ENCODE results near the gene POMC. TPM values are rescaled to one million over a fixed set of nuclear protein-coding genes. Genes with fewer than 3 reads are reported as not detected.

Gene POMC
- total and polyA plus RNA-seq, 10 donors, result 2.4 to 9.8 (median 4.0) TPM

GRCh38 chr2:25198209-25198525 is 29.8 kb upstream of the POMC start:
- DNase-seq, result no peak
- no peaks in the 10 kb centered on the region for H3K27me3 ChIP-seq (replicated peaks in 1 of 7)
- TF ChIP-seq CTCF (IDR thresholded peaks at IDR 0.05 in 8 of 11, conservative IDR thresholded peaks at IDR 0.05 in 3 of 11), result no peak
- TF ChIP-seq POLR2AphosphoS5 (IDR thresholded peaks at IDR 0.05), result no peak
- no peak for TF ChIP-seq POLR2A (IDR thresholded peaks at IDR 0.05)
- H3K4me1 ChIP-seq, result peaks cover 0 to 33% (median 13%) of the 10 kb centered on the region in 6 donors
- no peak overlapping the region for H3K4me3 ChIP-seq
- 25 to 34% (median 29%) methylated on average over 4 of the region's 4 CpGs for WGBS, 5 donors
- H3K27ac ChIP-seq, result no peak overlapping the region
- no peaks in the 10 kb centered on the region for H3K9me3 ChIP-seq
- no peaks in the 10 kb centered on the region for H3K36me3 ChIP-seq
- intact Hi-C loops (cut with DNase I; ENCODE audit: low total_unique reads), result no loop called here

- Histone ChIP-seq H3K36me3 (no peaks in the 10 kb centered on the region), H3K4me3 (no peak overlapping the region), H3K27me3 (replicated peaks in 1 of 7) (no peaks in the 10 kb centered on the region), H3K4me1 (peaks cover 0 to 31% (median 13%) of the 10 kb centered on the region in 6 donors), H3K9me3 (no peaks in the 10 kb centered on the region), H3K27ac (no peak overlapping the region)
- DNase-seq, result no peak
- TF ChIP-seq POLR2AphosphoS5 (IDR thresholded peaks at IDR 0.05) (no peak), POLR2A (IDR thresholded peaks at IDR 0.05) (no peak), CTCF (IDR thresholded peaks at IDR 0.05 in 8 of 11, conservative IDR thresholded peaks at IDR 0.05 in 3 of 11) (no peak)
- 49 to 60% (median 51%) methylated on average over 12 of the region's 12 CpGs for WGBS, 5 donors
- intact Hi-C loops (cut with DNase I; ENCODE audit: low total_unique reads), result no loop called here
Observed at GRCh38 chr2:25197336-25198208, 29.2 kb upstream of the POMC start.

GRCh38 chr2:25194576-25195122 is 26.3 kb upstream of the POMC start:
- TF ChIP-seq POLR2A (IDR thresholded peaks at IDR 0.05) (no peak), CTCF (IDR thresholded peaks at IDR 0.05 in 8 of 11, conservative IDR thresholded peaks at IDR 0.05 in 3 of 11) (no peak), POLR2AphosphoS5 (IDR thresholded peaks at IDR 0.05) (no peak)
- Histone ChIP-seq H3K4me3 (no peak overlapping the region), H3K9me3 (no peaks in the 10 kb centered on the region), H3K36me3 (no peaks in the 10 kb centered on the region), H3K4me1 (peaks cover 0 to 25% (median 13%) of the 10 kb centered on the region in 6 donors), H3K27ac (no peak overlapping the region), H3K27me3 (replicated peaks in 1 of 7) (no peaks in the 10 kb centered on the region)
- intact Hi-C loops (cut with DNase I; ENCODE audit: low total_unique reads), result no loop called here
- no peak for DNase-seq
- 89 to 95% (median 92%) methylated on average over 9 of the region's 9 CpGs for WGBS, 5 donors

GRCh38 chr2:25190536-25190935 is 22.2 kb upstream of the POMC start:
- intact Hi-C loops (cut with DNase I; ENCODE audit: low total_unique reads), result no loop called here
- Histone ChIP-seq H3K27ac (no peak overlapping the region), H3K4me3 (no peak overlapping the region), H3K27me3 (replicated peaks in 1 of 7) (no peaks in the 10 kb centered on the region), H3K4me1 (no peaks in the 10 kb centered on the region), H3K36me3 (no peaks in the 10 kb centered on the region), H3K9me3 (no peaks in the 10 kb centered on the region)
- DNase-seq, result no peak
- no peak for TF ChIP-seq POLR2A (IDR thresholded peaks at IDR 0.05)
- TF ChIP-seq POLR2AphosphoS5 (IDR thresholded peaks at IDR 0.05), result no peak
- no peak for TF ChIP-seq CTCF (IDR thresholded peaks at IDR 0.05 in 8 of 11, conservative IDR thresholded peaks at IDR 0.05 in 3 of 11)
- WGBS, 5 donors, result 90 to 96% (median 95%) methylated on average over 5 of the region's 5 CpGs
